ENCODE measurements around the gene MUC6. TPM values are rescaled to one million over a fixed set of nuclear protein-coding genes. Genes with fewer than 3 reads are reported as not detected.
A peak's percentile ranks its signal among the peaks of the same experiment; 100 is the strongest.
"Not testable (repeated sequence)": the region's sequence is repeated elsewhere in the genome, so short reads cannot be mapped to it uniquely, and the experiment has no call there.

MUC6 gene
- total RNA-seq, 1 experiment from 2014 or later, result not detected

GRCh38 chr11:975827-976226 is 60.7 kb downstream of the MUC6 start:
- H2AFZ ChIP-seq (ENCODE audit: low read length), result no peak overlapping the region
- Mint-ChIP-seq H3K4me3 (no peak overlapping the region), H3K27me3 (ENCODE audit: low read depth) (no peaks in the 10 kb centered on the region), H3K36me3 (ENCODE audit: insufficient read depth in 1 of 3, low read depth in 3 of 3) (peaks cover 17 to 76% (median 66%) of the 10 kb centered on the region in 3 experiments; a peak in 6 of 7 replicates), H3K9me3 (no peaks in the 10 kb centered on the region), H3K4me1 (peaks cover 14 to 16% of the 10 kb centered on the region in 2 experiments), H3K27ac (peak overlapping the region in 2 of 3 experiments; percentile 80 to 89; a peak in 3 of 7 replicates)
- no peak overlapping the region for H2BK20ac ChIP-seq (ENCODE audit: low read depth, low read length, poor library complexity, severe bottlenecking)
- no peak overlapping the region for H3K27ac ChIP-seq (ENCODE audit: insufficient read length, low read depth, low read length)
- no peak overlapping the region for H2BK12ac ChIP-seq (ENCODE audit: insufficient read length, low read depth, low read length)
- no peak overlapping the region for H4K91ac ChIP-seq (ENCODE audit: insufficient read length, low read depth, low read length)
- no peak overlapping the region for H2BK120ac ChIP-seq (ENCODE audit: low read depth, low read length, poor library complexity, severe bottlenecking)
- H3K18ac ChIP-seq (ENCODE audit: insufficient read length, low read depth, low read length), result no peak overlapping the region
- H4K5ac ChIP-seq (ENCODE audit: insufficient read length, low read depth, low read length), result no peak overlapping the region
- TF ChIP-seq CTCF (conservative IDR thresholded peaks at IDR 0.05), result peak; percentile 63
- H2AK5ac ChIP-seq (ENCODE audit: insufficient read length, low read length), result no peak overlapping the region
- no peak overlapping the region for H3T11ph ChIP-seq (ENCODE audit: low read length)
- H2BK15ac ChIP-seq (ENCODE audit: low read depth, low read length), result no peak overlapping the region; the same call in 1 of the 2 replicates
- H3K23me2 ChIP-seq (ENCODE audit: insufficient read length, low read depth, low read length, poor library complexity, severe bottlenecking), result no peaks in the 10 kb centered on the region
- peak; percentile 76 for DNase-seq
- H3K23ac ChIP-seq (ENCODE audit: insufficient read length, low read depth, low read length), result no peak overlapping the region
- peak overlapping the region; percentile 51; the same call in 1 of the 2 replicates for H3K14ac ChIP-seq (ENCODE audit: insufficient read depth, low read length)
- H3K4ac ChIP-seq (ENCODE audit: low read depth, low read length), result no peak overlapping the region
- H3K27me3 ChIP-seq (ENCODE audit: insufficient read depth, low read length), result no peaks in the 10 kb centered on the region
- no peak overlapping the region for H4K8ac ChIP-seq (replicated peaks; ENCODE audit: insufficient read length, low read depth, low read length)
- no peak overlapping the region for H2BK5ac ChIP-seq (ENCODE audit: insufficient read length, low read length)
- no peak overlapping the region for H3K56ac ChIP-seq (ENCODE audit: insufficient read length, low read depth, low read length)
- no peak overlapping the region for H3K9ac ChIP-seq (ENCODE audit: extremely low read depth, insufficient read length, low read length)
- H4K20me1 ChIP-seq (ENCODE audit: control insufficient read depth, insufficient read depth, insufficient read length), result no peaks in the 10 kb centered on the region
- H3K9me3 ChIP-seq (ENCODE audit: control insufficient read depth, low read depth, low read length), result no peaks in the 10 kb centered on the region
- H3K4me1 ChIP-seq (ENCODE audit: insufficient read depth, low read length), result no peaks in the 10 kb centered on the region
- WGBS (ENCODE audit: extremely low coverage, insufficient read length, low lambda C conversion rate), result no CpG with 5 or more reads among the region's 15 CpGs
- H3K79me1 ChIP-seq (ENCODE audit: insufficient read depth, low read depth, low read length, poor library complexity, severe bottlenecking), result peaks cover 2% of the 10 kb centered on the region
- H3K79me2 ChIP-seq (ENCODE audit: insufficient read depth, low read length), result no peaks in the 10 kb centered on the region
- no peak overlapping the region for H3K4me2 ChIP-seq (ENCODE audit: insufficient read depth, insufficient read length, low read length)

- H3K27me3 ChIP-seq (ENCODE audit: insufficient read depth, low read length); DNase-seq; H3K4me3 Mint-ChIP-seq; H2BK12ac ChIP-seq (ENCODE audit: insufficient read length, low read depth, low read length); H3K4ac ChIP-seq (ENCODE audit: low read depth, low read length); H3K4me2 ChIP-seq (ENCODE audit: insufficient read depth, insufficient read length, low read length); H2AK5ac ChIP-seq (ENCODE audit: insufficient read length, low read length); H2BK15ac ChIP-seq (ENCODE audit: low read depth, low read length); H4K5ac ChIP-seq (ENCODE audit: insufficient read length, low read depth, low read length); H3K4me1 ChIP-seq (ENCODE audit: insufficient read depth, low read length); H3K23ac ChIP-seq (ENCODE audit: insufficient read length, low read depth, low read length); H3K79me1 ChIP-seq (ENCODE audit: insufficient read depth, low read depth, low read length, poor library complexity, severe bottlenecking); H3K27me3 Mint-ChIP-seq (ENCODE audit: low read depth); H4K91ac ChIP-seq (ENCODE audit: insufficient read length, low read depth, low read length); H2AFZ ChIP-seq (ENCODE audit: low read length); H3T11ph ChIP-seq (ENCODE audit: low read length); H3K27ac ChIP-seq (ENCODE audit: insufficient read length, low read depth, low read length); H3K18ac ChIP-seq (ENCODE audit: insufficient read length, low read depth, low read length); H3K9me3 Mint-ChIP-seq; H2BK5ac ChIP-seq (ENCODE audit: insufficient read length, low read length); H3K9me3 ChIP-seq (ENCODE audit: control insufficient read depth, low read depth, low read length); H2BK120ac ChIP-seq (ENCODE audit: low read depth, low read length, poor library complexity, severe bottlenecking); H2BK20ac ChIP-seq (ENCODE audit: low read depth, low read length, poor library complexity, severe bottlenecking); H4K20me1 ChIP-seq (ENCODE audit: control insufficient read depth, insufficient read depth, insufficient read length); H3K14ac ChIP-seq (ENCODE audit: insufficient read depth, low read length); H4K8ac ChIP-seq (replicated peaks; ENCODE audit: insufficient read length, low read depth, low read length); H3K23me2 ChIP-seq (ENCODE audit: insufficient read length, low read depth, low read length, poor library complexity, severe bottlenecking); H3K79me2 ChIP-seq (ENCODE audit: insufficient read depth, low read length); H3K56ac ChIP-seq (ENCODE audit: insufficient read length, low read depth, low read length); H3K9ac ChIP-seq (ENCODE audit: extremely low read depth, insufficient read length, low read length): not testable (repeated sequence)
- Mint-ChIP-seq H3K4me1 (peaks cover 14 to 16% of the 10 kb centered on the region in 2 experiments), H3K27ac (peak overlapping the region in 1 of 3 experiments; percentile 80; a peak in 2 of 7 replicates), H3K36me3 (ENCODE audit: insufficient read depth in 1 of 3, low read depth in 3 of 3) (peaks cover 15 to 76% (median 67%) of the 10 kb centered on the region in 3 experiments; a peak in 6 of 7 replicates)
- no CpG with 5 or more reads among the region's 41 CpGs for WGBS (ENCODE audit: extremely low coverage, insufficient read length, low lambda C conversion rate)
Observed at GRCh38 chr11:975376-975775, 61.1 kb downstream of the MUC6 start.

All from H9 (cell line).